GM18867 (cell line): Measurements from ENCODE around the gene FBXL7.

ENCODE experiments used
- ATAC-seq: cut with Tn5 transposase; IDR thresholded peaks from one replicate; pipeline ENCODE4 v1.9.1; 2021; ENCODE audit warnings: mild to moderate bottlenecking, moderate library complexity; ENCODE audit not compliant: unreplicated experiment

FBXL7 gene

DNA sequence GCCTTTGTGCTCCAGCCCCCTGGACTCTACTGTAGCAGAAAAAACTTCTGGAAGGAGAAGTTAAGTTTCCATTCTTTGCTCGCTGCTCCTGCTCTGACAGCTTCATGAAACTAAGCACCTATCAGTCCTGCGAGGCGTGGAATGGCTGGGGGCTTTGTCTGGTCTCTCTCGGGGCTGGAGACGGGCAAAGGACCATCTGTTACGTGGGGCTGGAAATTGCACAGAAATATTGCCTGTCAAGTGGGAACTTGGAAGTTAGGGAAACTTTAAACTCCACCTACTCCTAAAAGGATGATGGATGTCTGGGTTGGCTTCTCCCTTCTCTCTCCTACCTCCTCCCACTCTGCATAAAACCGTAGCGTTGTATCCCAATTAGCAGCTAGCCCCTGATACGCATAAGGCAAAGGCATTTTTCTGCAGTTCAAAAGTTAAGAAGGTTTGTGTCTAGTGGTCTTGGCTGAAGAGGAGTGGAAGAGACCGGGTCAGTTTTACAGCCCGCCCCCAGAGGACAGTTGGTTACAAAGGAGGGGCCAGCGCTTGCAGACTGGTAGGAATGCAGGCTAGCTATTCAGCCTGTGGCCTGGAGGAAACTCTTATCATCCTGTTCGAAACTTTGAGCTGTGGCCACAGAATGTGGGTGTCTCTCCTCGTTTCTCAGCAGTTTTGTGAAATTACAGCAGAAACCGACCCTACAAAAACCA lies 1.3 kb downstream of the FBXL7 start:
- ATAC-seq = peak; percentile 47

DNA sequence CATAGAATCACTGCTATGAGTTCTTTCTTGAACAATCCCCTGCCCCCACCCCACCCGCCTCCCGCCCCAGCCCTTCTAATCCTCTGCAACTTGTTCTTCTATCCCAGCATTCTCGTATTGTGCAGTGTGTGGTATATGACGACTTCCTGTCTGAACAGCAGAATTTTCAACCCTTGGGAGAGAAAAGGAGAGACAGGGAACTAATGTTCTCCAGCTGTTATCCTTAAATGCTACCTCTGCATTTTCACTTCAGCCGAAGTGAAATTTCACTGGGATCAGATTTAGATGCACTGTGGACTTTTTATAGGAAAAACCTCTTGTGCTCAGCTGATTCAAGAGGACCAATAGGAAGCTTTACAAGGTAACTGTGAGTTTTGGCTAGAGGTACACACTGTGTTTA lies 2.2 kb downstream of the FBXL7 start:
- no peak for ATAC-seq

DNA sequence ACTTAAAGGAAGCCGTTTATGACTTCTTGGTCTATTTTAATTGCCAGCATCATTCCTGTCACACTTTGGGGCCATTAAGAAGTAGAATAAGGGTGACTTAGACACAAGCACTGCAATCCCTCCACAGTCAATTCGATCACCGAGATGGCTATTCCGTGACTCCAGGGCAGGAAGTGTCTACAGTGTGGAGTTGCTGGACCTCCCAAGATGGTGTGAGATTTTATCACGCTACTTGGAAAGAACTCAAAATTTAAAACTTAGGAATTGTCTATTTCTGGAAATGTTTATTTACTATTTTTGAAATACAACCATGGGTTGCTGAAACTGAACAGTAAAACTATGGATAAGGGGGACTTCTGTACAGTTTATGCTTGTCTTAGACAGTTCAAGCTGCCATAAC lies 6.2 kb downstream of the FBXL7 start:
- no peak for ATAC-seq

DNA sequence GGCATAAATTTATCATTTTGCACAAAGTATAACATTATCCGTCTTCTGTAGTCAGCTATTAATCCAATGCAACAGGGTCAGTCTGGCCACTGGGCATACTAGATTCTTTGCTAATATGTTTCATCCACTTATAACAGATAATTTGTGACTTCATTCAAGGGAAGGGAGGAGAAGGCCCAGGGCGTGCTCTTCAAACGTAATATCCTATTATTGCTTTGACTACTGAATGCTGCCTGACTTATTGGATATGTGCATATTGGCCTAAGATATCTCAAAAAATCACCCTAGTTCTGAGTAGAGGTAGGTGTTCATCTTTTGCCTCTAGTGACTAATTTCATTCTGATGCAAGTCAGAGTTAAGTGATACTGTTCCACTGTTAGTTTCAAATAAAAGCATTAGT lies 6.9 kb downstream of the FBXL7 start:
- no peak for ATAC-seq

DNA sequence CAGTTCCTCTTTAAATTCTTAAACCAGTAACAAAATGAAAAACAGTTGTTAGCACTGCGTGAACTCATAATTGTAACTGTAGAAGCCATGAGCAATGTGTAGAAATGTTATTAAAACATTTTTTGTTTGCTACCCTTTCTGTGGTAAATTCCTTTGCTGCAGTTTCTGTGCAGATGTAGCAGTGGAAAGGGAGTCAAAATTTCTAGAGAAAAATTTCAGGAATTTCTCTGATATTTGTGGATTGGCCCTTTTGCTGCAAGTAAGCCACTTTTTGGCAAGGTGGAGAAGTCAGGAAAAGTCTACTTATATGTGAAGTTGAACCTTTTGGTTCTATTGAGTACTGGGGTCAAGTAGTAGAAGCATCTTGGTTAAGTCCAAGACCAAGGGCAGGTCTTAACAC lies 10.1 kb downstream of the FBXL7 start:
- no peak for ATAC-seq

DNA sequence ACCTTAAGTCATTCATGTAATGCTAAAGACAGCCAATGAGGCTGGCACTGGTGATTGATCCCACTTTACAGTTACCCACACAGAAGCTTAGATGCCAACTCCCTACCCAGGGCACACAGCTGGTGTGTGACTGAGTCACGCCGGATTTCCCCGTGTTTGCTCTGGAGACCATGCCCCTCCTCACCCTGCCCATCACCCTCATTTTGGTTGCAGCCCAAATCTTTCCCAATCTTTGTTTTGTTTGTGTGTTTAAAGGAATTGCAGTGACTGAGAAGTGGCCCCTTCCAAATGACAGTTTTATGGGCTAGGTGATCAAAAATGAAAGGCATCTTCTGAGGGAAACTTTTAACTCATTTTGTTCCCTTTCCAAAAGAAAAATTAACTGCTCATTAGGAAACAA lies 10.9 kb downstream of the FBXL7 start:
- no peak for ATAC-seq

DNA sequence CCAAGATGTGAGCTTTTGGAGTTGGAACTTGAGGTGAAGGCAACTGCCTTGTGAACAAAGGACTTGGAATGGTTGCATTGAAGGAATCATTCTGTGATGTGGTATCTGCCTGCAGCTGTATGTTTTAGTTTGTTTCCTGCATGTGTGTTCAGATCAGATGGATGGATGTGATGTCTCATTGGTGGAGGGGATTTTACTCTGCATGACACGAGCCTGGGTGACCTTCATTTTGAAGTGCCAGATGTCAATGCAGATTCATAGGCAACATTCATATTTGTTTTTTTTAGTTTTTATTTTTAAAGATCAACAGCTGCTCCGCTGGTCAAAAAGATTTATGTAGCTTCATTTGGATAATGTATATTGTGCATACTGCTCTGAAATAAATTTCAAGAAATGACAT lies 13.5 kb downstream of the FBXL7 start:
- no peak for ATAC-seq

DNA sequence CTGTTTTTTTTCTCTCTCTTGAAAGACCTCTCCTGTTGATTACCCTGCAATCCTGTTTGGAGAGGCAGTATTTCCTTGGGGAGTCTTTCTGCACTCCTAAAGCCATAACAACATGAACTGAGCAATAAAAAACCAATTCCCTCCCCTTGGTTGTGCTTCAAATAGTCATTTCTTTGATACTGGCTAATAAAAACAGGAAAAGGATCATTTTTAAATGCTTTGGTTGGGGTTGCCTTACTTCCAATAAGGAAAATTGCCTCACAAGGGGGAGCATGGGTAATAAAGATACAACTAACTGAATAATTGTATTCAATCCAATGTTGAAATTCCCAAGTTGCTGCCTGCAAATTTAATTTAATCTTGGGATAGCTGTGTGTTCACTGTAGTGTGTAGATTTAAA lies 13.9 kb downstream of the FBXL7 start:
- ATAC-seq = no peak

DNA sequence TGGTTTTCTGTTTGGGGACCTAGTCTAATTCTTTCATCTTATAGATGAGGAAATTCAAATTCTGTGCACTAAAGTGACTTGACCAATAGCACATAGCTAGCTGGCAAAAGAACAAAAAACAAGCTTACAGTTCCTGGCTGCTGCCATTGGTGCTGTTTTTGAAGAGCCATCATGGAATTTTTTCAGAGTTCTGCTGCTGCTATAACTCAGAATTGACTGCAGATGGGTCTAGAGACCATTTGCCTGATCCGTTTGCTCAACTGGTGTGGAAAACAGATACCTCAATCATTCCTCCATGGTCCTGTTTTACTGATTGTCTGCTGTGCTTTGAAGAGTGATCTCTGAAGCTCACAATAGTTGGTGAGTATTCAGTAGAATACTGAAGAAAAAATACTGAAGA lies 15.2 kb downstream of the FBXL7 start:
- ATAC-seq = no peak

DNA sequence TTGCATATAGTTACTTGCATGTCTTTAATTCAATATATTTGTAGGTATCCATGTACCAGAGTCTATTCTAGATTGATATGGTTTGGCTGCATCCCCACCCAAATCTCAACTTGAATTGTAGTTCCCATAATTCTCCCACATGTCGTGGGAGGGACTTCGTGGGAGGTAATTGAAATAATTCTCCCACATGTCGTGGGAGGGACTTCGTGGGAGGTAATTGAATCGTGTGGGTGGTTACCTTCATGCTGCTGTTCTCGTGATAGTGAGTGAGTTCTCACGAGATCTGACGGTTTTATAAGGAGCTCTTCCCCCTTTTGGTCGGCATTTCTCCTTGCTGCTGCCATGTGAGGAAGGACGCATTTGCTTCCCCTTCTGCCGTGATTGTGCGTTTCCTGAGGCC lies 16.5 kb downstream of the FBXL7 start:
- no peak for ATAC-seq

DNA sequence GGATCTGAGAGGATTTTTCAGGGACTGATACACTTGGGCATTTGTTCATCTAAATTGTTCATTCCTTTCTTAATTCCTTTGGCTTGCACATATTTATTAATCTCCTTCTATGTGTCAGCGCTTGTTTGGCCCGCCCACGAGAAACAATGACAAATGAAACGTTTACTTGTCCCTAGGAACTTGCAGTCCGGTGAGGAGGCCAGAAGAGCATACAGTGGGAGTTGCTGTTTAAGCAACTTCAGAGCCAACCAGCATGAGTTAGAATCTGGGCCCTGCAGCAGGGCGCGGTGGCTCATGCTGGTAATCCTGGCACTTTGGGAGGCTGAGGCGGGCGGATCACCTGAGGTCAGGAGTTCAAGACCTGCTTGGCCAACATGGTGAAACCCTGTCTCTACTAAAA lies 18.8 kb downstream of the FBXL7 start:
- no peak for ATAC-seq

DNA sequence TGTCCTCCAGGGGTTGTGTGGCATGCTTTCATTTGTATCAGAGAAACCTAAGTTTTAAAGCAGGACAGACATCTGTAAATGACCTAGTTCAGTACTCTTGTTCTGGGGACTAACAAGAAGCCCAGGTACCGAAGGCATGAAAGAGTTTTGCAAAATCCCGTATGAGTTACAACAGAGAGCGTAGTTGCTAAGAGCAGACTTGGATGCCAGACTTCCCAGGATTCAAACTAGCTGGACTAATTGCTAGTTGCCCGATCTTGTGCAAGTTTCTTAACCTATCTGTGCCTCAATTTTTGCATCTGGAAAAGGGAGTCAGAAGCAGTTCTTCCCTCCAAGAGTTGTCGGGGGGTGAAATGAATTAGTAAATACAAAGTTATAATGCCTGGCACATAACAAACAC lies 20.9 kb downstream of the FBXL7 start:
- ATAC-seq = no peak

DNA sequence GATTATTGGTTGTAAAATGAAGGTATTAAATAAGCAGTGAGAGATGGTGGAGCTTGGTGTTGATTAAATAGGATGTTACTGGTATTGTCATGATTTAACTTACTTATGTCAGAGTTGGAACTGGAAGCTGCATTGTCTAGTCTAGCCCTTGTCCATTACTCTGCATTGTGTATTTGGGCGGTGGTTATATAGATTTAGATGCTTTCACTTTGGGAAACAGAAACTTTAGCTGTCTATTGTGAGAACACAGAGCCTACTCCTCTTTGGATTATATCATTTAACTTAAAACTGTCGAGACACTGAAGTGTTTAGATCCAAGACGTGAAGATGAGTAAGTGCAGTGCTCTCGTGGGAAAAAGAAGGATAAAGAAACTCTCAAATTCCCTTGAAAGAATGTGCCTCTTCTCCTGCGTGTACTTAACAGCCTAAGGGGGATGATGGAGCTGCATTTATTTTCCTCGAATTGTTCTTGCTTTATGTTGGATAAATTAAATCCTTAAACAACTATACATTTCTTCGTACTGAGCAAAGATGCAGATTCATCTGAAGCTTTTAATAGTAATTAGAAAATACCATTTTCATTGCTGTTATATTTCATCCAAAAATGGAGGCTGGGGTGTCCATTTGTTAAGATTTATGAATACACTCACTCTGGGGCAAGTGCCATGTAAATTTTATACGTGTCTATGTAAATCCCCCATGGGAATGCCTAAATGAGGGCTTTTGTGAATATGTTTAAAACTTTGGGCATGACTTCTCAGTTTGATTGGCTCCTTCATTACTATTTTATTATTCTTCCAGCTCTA lies 21.6 kb downstream of the FBXL7 start:
- ATAC-seq = no peak

DNA sequence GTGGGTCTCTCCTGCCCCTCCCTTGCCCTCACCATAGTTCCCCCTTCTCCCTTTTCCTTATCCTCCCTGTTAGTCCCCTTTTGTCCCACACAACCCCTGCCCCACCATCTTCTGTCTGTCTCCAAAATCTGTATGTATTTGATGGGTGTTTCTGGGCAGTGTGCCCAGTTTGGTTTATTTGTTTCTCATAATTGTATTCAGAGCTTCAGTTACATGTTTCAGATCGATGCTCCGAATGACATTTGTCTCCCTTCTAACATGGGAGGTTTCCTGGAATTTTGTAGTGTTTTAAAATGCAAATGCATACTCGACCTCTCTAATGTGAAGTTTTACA lies 22.2 kb downstream of the FBXL7 start:
- no peak for ATAC-seq

DNA sequence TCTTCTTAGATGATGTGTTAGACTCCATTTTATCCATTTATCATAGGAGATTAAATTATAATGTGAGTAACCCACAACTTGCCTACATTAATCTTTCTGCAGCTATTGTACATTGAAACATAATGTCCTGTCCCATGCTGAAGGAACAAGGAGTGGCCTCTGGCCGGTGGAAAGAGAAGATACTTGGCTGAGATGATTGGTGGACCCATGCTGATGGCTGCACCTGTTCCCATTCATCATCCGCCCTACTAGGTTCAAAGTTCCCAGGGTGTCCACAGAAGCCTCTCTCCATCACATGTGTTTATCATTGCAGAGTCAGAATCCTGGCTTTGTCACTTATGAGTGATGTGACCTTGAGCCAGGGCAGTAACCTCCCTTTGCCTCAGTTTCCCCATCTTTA lies 24.7 kb downstream of the FBXL7 start:
- ATAC-seq = no peak

DNA sequence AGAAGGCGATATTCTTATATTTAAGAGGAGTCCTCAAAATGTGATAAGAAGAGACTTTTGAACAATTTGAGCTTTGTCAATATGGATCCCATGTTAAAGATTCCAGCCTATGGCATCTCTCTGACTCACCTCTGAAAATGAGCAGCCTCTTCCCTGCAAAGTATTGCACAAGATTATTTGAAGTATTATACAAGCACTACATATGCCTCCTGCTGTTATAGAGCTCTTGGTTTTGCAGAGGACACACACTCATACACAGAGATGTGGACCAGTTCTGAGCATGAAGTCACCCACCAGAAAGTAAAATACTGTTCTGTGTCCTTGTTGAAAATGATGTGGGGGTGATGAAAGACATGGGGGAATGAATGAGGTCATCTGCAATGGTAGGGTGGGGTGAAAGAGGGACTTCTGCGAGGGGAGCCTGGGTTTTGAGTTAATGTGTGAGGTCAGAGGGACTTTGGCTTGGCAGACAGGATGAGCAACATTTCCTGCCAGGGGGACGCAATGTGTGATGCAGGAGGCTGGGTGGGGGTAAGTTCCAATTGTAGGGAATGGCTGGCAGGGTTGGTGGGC lies 25.8 kb downstream of the FBXL7 start:
- ATAC-seq = no peak

DNA sequence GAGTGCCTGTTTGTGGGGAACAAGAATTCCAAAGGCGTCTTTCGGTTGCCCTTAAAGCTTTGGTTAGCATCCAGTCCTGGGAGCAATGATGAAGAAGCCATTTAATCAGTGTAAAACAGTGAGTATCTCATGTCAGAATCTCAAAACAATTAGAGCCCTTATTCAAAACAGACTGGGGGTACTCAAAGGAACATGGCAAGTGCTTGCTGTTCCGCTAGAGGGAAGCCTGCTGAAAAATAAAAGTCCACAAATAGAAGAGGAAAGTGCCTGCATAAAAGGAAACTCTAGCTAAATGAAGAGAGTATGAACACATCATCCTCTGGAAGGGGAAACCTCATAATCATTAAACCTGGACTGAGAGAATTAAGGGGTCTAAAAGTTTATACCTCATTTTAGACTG lies 26.4 kb downstream of the FBXL7 start:
- no peak for ATAC-seq

DNA sequence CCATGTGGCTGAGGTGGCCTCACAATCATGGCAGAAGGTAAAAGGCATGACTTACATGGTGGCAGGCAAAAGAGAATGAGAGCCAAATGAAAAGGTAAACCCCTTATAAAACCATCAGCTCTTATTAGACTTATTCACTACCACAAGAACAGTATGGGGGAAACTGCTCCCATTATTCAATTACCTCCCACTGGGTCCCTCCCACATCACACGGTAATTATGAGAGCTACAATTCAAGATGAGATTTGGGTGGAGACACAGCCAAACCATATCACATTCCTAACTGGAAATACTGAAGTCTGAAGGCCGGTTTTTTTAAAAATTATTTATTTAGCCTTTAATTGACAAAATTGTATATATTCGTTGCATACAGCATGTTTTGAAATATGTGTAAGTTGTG lies 28.5 kb downstream of the FBXL7 start:
- no peak for ATAC-seq

DNA sequence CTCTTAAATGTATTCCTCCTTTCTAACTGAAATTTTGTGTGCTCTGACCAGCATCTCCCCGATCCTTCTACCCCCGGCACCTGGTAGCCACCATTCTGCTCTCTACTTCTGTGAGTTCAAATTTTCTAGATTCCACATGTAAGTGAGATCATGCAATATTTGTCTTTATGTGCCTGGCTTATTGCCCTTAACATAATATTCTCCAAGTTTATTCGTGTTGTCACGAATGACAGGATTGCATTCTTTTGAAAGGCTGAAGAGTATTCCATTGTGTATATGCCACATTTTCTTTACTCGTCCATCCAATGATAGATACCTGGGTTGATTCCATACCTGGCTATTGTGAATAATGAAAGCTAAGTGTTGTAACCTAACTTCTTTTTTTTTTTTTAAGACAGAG lies 29.0 kb downstream of the FBXL7 start:
- no peak for ATAC-seq

DNA sequence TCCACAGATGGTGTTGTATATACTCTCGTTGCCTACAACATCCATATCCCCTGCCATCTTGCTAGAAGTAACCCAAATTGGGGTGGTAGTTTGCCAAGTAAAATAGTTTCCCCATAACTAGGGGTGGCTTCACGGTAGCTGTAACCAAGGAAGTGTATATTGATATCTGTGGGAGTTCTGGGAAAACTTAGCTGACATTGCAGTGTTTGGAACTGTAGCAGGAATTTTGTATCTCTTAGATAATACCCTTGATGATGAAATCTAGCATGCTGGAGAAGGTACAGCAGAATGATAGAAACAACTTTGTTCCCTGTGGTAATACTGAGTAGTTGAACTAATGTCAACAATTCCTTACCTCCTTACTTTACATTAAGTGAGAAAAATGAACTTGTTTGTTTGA lies 29.8 kb downstream of the FBXL7 start:
- ATAC-seq = no peak

DNA sequence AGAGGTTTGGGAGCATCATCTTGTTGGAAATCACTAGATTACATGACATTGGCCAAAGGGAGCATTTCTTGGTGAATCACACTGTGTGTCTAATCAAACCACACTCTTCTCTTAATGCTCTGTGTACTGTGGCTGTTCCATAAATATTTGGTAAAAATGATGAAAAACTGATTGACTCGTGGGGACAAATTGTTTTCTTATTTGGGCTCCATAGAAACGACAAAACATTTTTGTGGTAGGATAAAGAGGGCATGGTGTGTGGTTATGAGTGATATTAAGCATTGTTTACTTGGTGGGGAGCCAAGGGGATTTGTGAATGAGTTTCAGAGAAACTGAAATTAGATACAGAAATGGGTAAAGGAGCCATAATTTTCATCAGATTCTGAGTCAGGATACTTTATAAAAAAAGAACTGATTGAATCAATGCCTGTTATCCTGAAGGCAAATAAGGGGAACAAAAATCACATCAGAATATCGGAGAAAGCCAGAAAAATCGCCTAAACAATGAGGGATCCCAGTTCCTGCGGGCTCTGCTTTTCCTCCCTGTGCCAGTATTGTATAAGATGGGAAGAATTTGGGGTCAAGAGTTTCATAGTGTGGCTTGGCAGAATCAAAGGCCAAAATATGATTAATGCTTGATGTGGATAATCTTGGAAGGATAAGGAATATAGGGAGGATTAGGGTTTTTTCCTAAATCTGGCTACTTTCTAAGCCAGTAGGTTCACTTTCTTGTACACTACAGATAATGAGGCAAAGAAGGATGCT lies 33.3 kb downstream of the FBXL7 start:
- ATAC-seq = no peak

DNA sequence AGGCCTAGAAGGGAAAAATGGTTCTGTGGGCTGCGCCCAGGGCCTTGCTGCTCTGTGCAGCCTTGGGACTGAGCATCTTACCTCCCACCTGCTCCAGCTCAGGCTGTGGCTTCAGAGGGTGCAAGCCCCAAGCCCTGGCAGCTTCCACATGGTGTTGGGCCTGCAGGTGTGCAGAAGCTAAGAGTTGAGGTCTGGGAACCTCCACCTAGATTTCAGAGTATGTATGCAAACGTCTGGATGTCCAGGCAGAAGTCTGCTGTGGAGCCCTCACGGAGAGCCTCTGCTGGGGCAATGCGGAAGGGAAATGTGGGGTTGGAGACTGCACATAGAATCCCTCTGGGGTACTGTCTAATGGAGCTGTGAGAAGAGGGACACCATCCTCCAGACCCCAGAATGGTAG lies 36.0 kb downstream of the FBXL7 start:
- no peak for ATAC-seq
